ENCODE data around the gene HECTD4. TPM values are rescaled to one million over a fixed set of nuclear protein-coding genes. Genes with fewer than 3 reads are reported as not detected.
A peak's percentile ranks its signal among the peaks of the same experiment; 100 is the strongest.

Gene HECTD4
- total RNA-seq, 2 donors from 2014 or later: 46.6 to 48.2 TPM

- no peak overlapping the region for H3K4me3 Mint-ChIP-seq
- 86 to 90% methylated on average over 2 to 4 of the region's 4 CpGs for WGBS, 2 experiments (ENCODE audit: insufficient coverage in 1 of 2, insufficient read length in 1 of 2)
Observed at GRCh38 chr12:112191840-112192321, 190.3 kb downstream of the HECTD4 start.

GRCh38 chr12:112191201-112191600, 191.0 kb downstream of the HECTD4 start:
- H3K4me3 ChIP-seq (ENCODE audit: low read length): no peak overlapping the region
- no peak overlapping the region for H3K27ac ChIP-seq (ENCODE audit: low read depth, low read length)
- H3K4me1 Mint-ChIP-seq: peaks cover 20% of the 10 kb centered on the region
- peaks cover 58% of the 10 kb centered on the region for H3K36me3 Mint-ChIP-seq (ENCODE audit: low read depth)
- no peaks in the 10 kb centered on the region for H3K9me3 Mint-ChIP-seq
- H3K9me3 ChIP-seq (ENCODE audit: control insufficient read depth, low read length): no peaks in the 10 kb centered on the region
- no peak for TF ChIP-seq CTCF (conservative IDR thresholded peaks at IDR 0.05)
- H3K27me3 Mint-ChIP-seq (ENCODE audit: insufficient read depth): no peaks in the 10 kb centered on the region
- no peak overlapping the region for H3K9ac ChIP-seq (ENCODE audit: extremely low read depth, low read length, poor library complexity, severe bottlenecking)
- H3K4me1 ChIP-seq (ENCODE audit: control insufficient read depth, insufficient read depth, low read length): peaks cover 13% of the 10 kb centered on the region
- 60 to 100% methylated on average over 1 to 2 of the region's 2 CpGs for WGBS, 2 experiments (ENCODE audit: insufficient coverage in 1 of 2, insufficient read length in 1 of 2)
- H3K27me3 ChIP-seq (ENCODE audit: control insufficient read depth, insufficient read depth, low read length, poor library complexity, severe bottlenecking): no peaks in the 10 kb centered on the region
- H3K27ac Mint-ChIP-seq: peak overlapping the region; percentile 23
- DNase-seq: no peak
- H3K36me3 ChIP-seq (ENCODE audit: control insufficient read depth, insufficient read depth, low read length): peaks cover 46% of the 10 kb centered on the region
- no peak overlapping the region for H3K4me3 Mint-ChIP-seq

More at GRCh38 chr12:112191840-112192321, 190.3 kb downstream of the HECTD4 start:
- no peak overlapping the region for H3K9ac ChIP-seq (ENCODE audit: extremely low read depth, low read length, poor library complexity, severe bottlenecking)
- H3K36me3 ChIP-seq (ENCODE audit: control insufficient read depth, insufficient read depth, low read length): peaks cover 45% of the 10 kb centered on the region
- TF ChIP-seq CTCF (conservative IDR thresholded peaks at IDR 0.05): no peak
- H3K27ac Mint-ChIP-seq: peak overlapping the region; percentile 69
- peaks cover 13% of the 10 kb centered on the region for H3K4me1 ChIP-seq (ENCODE audit: control insufficient read depth, insufficient read depth, low read length)
- H3K9me3 Mint-ChIP-seq: no peaks in the 10 kb centered on the region
- H3K9me3 ChIP-seq (ENCODE audit: control insufficient read depth, low read length): no peaks in the 10 kb centered on the region
- peaks cover 20% of the 10 kb centered on the region for H3K4me1 Mint-ChIP-seq
- H3K27me3 ChIP-seq (ENCODE audit: control insufficient read depth, insufficient read depth, low read length, poor library complexity, severe bottlenecking): no peaks in the 10 kb centered on the region
- H3K27me3 Mint-ChIP-seq (ENCODE audit: insufficient read depth): no peaks in the 10 kb centered on the region
- H3K36me3 Mint-ChIP-seq (ENCODE audit: low read depth): peaks cover 61% of the 10 kb centered on the region
- no peak overlapping the region for H3K27ac ChIP-seq (ENCODE audit: low read depth, low read length)
- H3K4me3 ChIP-seq (ENCODE audit: low read length): no peak overlapping the region
- DNase-seq: no peak

- DNase-seq: peak; percentile 59
- H3K27ac ChIP-seq (ENCODE audit: low read depth, low read length): no peak overlapping the region
- peaks cover 20% of the 10 kb centered on the region for H3K4me1 Mint-ChIP-seq
- peak overlapping the region; percentile 12 for H3K27ac Mint-ChIP-seq
- H3K27me3 Mint-ChIP-seq (ENCODE audit: insufficient read depth): no peaks in the 10 kb centered on the region
- 89 to 100% methylated on average over 1 to 5 of the region's 5 CpGs for WGBS, 2 experiments (ENCODE audit: insufficient coverage in 1 of 2, insufficient read length in 1 of 2)
- no peak overlapping the region for H3K4me3 Mint-ChIP-seq
- peaks cover 49% of the 10 kb centered on the region for H3K36me3 ChIP-seq (ENCODE audit: control insufficient read depth, insufficient read depth, low read length)
- H3K36me3 Mint-ChIP-seq (ENCODE audit: low read depth): peaks cover 54% of the 10 kb centered on the region
- no peaks in the 10 kb centered on the region for H3K27me3 ChIP-seq (ENCODE audit: control insufficient read depth, insufficient read depth, low read length, poor library complexity, severe bottlenecking)
- no peaks in the 10 kb centered on the region for H3K9me3 Mint-ChIP-seq
- H3K4me3 ChIP-seq (ENCODE audit: low read length): no peak overlapping the region
- peaks cover 13% of the 10 kb centered on the region for H3K4me1 ChIP-seq (ENCODE audit: control insufficient read depth, insufficient read depth, low read length)
- TF ChIP-seq CTCF (conservative IDR thresholded peaks at IDR 0.05): peak; percentile 41
- H3K9me3 ChIP-seq (ENCODE audit: control insufficient read depth, low read length): no peaks in the 10 kb centered on the region
- H3K9ac ChIP-seq (ENCODE audit: extremely low read depth, low read length, poor library complexity, severe bottlenecking): no peak overlapping the region
Observed at GRCh38 chr12:112190231-112191025, 191.8 kb downstream of the HECTD4 start.

Data from endodermal cell (in vitro differentiated cells).